Right kidney (tissue), 1 donor: ENCODE data around the gene CD200R1L.

Experiments
- DNase-seq: peaks from one replicate; pipeline ENCODE4 v3.0.0-alpha.2; 2016

CD200R1L gene

GRCh38 chr3:112818289-112818688, 28.4 kb downstream of the CD200R1L start:
- DNase-seq = no peak

GRCh38 chr3:112817797-112818196, 28.9 kb downstream of the CD200R1L start:
- DNase-seq = no peak

- DNase-seq = no peak
Measured at GRCh38 chr3:112817271-112817670, 29.4 kb downstream of the CD200R1L start.

- DNase-seq = no peak
Measured at GRCh38 chr3:112815981-112816380, 30.7 kb downstream of the CD200R1L start.

GRCh38 chr3:112814266-112814665, 32.4 kb downstream of the CD200R1L start:
- DNase-seq = no peak

- DNase-seq = no peak
Measured at GRCh38 chr3:112813723-112814171, 32.9 kb downstream of the CD200R1L start.

GRCh38 chr3:112813016-112813415, 33.6 kb downstream of the CD200R1L start:
- no peak for DNase-seq

- no peak for DNase-seq
Measured at GRCh38 chr3:112811917-112812660, 34.6 kb downstream of the CD200R1L start.

- DNase-seq = peak; percentile 50
Measured at GRCh38 chr3:112811131-112811884, 35.4 kb downstream of the CD200R1L start.

- DNase-seq = no peak
Measured at GRCh38 chr3:112810561-112810960, 36.1 kb downstream of the CD200R1L start.

GRCh38 chr3:112808136-112808535, 38.5 kb downstream of the CD200R1L start:
- DNase-seq = no peak

GRCh38 chr3:112807685-112808084, 39.0 kb downstream of the CD200R1L start:
- DNase-seq = no peak

GRCh38 chr3:112806903-112807302, 39.8 kb downstream of the CD200R1L start:
- DNase-seq = no peak

GRCh38 chr3:112805126-112805525, 41.5 kb downstream of the CD200R1L start:
- no peak for DNase-seq

- DNase-seq = no peak
Measured at GRCh38 chr3:112804021-112804420, 42.6 kb downstream of the CD200R1L start.

GRCh38 chr3:112803467-112803866, 43.2 kb downstream of the CD200R1L start:
- DNase-seq = no peak

- DNase-seq = no peak
Measured at GRCh38 chr3:112802338-112802737, 44.3 kb downstream of the CD200R1L start.

- DNase-seq = no peak
Measured at GRCh38 chr3:112799946-112800345, 46.7 kb downstream of the CD200R1L start.

- no peak for DNase-seq
Measured at GRCh38 chr3:112794622-112795172, 52.0 kb downstream of the CD200R1L start.

GRCh38 chr3:112793326-112794081, 53.2 kb downstream of the CD200R1L start:
- no peak for DNase-seq

- DNase-seq = no peak
Measured at GRCh38 chr3:112791736-112792135, 54.9 kb downstream of the CD200R1L start.

GRCh38 chr3:112789787-112790186, 56.9 kb downstream of the CD200R1L start:
- DNase-seq = no peak
